ENCODE data around the gene MINDY4.

The MINDY4 gene

GRCh38 chr7:30906515-30907240, 135.5 kb downstream of the MINDY4 start:
- peak in 1 of 2 experiments; percentile 35 for DNase-seq

- no peak for DNase-seq
Measured at GRCh38 chr7:30907527-30908267, 136.5 kb downstream of the MINDY4 start.

- DNase-seq, result no peak
Measured at GRCh38 chr7:30908681-30909080, 137.5 kb downstream of the MINDY4 start.

GRCh38 chr7:30909431-30909830, 138.2 kb downstream of the MINDY4 start:
- no peak for DNase-seq

- no peak for DNase-seq
Measured at GRCh38 chr7:30910411-30911073, 139.3 kb downstream of the MINDY4 start.

GRCh38 chr7:30911133-30911532, 139.9 kb downstream of the MINDY4 start:
- no peak for DNase-seq

- no peak for DNase-seq
Measured at GRCh38 chr7:30911561-30911969, 140.3 kb downstream of the MINDY4 start, which contains the start of gene AQP1. Gene AQP1 (plus strand): TSS chr7:30911853. CDS start chr7:30911910, 57 bp downstream.

- no peak for DNase-seq
Measured at GRCh38 chr7:30912021-30912730, 141.0 kb downstream of the MINDY4 start.

GRCh38 chr7:30912731-30912985, 141.4 kb downstream of the MINDY4 start:
- DNase-seq, result no peak

GRCh38 chr7:30912986-30913811, 142.0 kb downstream of the MINDY4 start:
- peak in 1 of 2 experiments; percentile 49 for DNase-seq

GRCh38 chr7:30913821-30914515, 142.8 kb downstream of the MINDY4 start:
- DNase-seq, result no peak

GRCh38 chr7:30914596-30914995, 143.4 kb downstream of the MINDY4 start:
- no peak for DNase-seq

GRCh38 chr7:30915005-30915601, 143.9 kb downstream of the MINDY4 start:
- no peak for DNase-seq

GRCh38 chr7:30915751-30916150, 144.5 kb downstream of the MINDY4 start:
- DNase-seq, result no peak

GRCh38 chr7:30916255-30916654, 145.0 kb downstream of the MINDY4 start:
- DNase-seq, result no peak

GRCh38 chr7:30916767-30917166, 145.6 kb downstream of the MINDY4 start:
- no peak for DNase-seq

GRCh38 chr7:30917216-30917893, 146.1 kb downstream of the MINDY4 start:
- no peak for DNase-seq

GRCh38 chr7:30918676-30919075, 147.5 kb downstream of the MINDY4 start:
- no peak for DNase-seq

GRCh38 chr7:30920021-30920583, 148.9 kb downstream of the MINDY4 start:
- DNase-seq, result no peak
